ENCODE measurements around the gene SNAPC4. TPM values are rescaled to one million over a fixed set of nuclear protein-coding genes. Genes with fewer than 3 reads are reported as not detected.

Gene SNAPC4
- total and polyA plus RNA-seq, 9 of the 15 experiments (the other 6 are each of a cell fraction or from before 2014, with no cell fraction given) = 0.21 to 21.8 (median 8.8) TPM

GRCh38 chr9:136439481-136440408 lies 39.8 kb upstream of the SNAPC4 start, which contains the start of gene INPP5E (continued):
- TF ChIP-seq SFPQ (IDR thresholded peaks at IDR 0.05; ENCODE audit: low read depth, low read length) (no peak), HCFC1 (IDR thresholded peaks at IDR 0.05; ENCODE audit: low read depth, low read length) (peak; percentile 36; the same call in 1 of the 2 replicates), CEBPZ (IDR thresholded peaks at IDR 0.05; ENCODE audit: borderline replicate concordance, low read depth, low read length) (no peak), CBFA2T3 (IDR thresholded peaks at IDR 0.05) (no peak), RBM39 (optimal IDR thresholded peaks at IDR 0.05; ENCODE audit: low read depth, low read length) (no peak), NR2C2 (CRISPR knock-in tag; IDR thresholded peaks at IDR 0.05) (0 out of 2 replicates have a peak, but pooled peaks have one; percentile 35), NR2C2 (tag; IDR thresholded peaks at IDR 0.05) (peak; percentile 66), CEBPG (CRISPR knock-in tag; IDR thresholded peaks at IDR 0.05) (0 out of 2 replicates have a peak, but pooled peaks have one; percentile 17), CEBPG (tag; conservative IDR thresholded peaks at IDR 0.05 in 1 of 2, IDR thresholded peaks at IDR 0.05 in 1 of 2) (no peak), CHAMP1 (IDR thresholded peaks at IDR 0.05) (no peak), TFAP4 (CRISPR knock-in tag; IDR thresholded peaks at IDR 0.05; ENCODE audit: borderline replicate concordance) (no peak), FOXP1 (CRISPR knock-in tag; IDR thresholded peaks at IDR 0.05) (no peak), ZNF655 (CRISPR knock-in tag; IDR thresholded peaks at IDR 0.05) (no peak), ZNF695 (CRISPR knock-in tag; IDR thresholded peaks at IDR 0.05) (no peak), MTA3 (IDR thresholded peaks at IDR 0.05; ENCODE audit: borderline replicate concordance) (peak; percentile 10; the same call in 1 of the 2 replicates)
